Neuronal stem cell (in vitro differentiated cells): Measurements from ENCODE around the gene FGD2. TPM values are rescaled to one million over a fixed set of nuclear protein-coding genes. Genes with fewer than 3 reads are reported as not detected.
A peak's percentile ranks its signal among the peaks of the same experiment; 100 is the strongest.

Source experiments
- DNase-seq: peaks from one replicate; pipeline ENCODE4 v3.0.0-alpha.2; 2013; ENCODE audit warnings: low spot score
- H2AFZ ChIP-seq: one replicate; pipeline ENCODE4 v1.6.1; 2013; ENCODE audit warnings: mild to moderate bottlenecking, low read length, inconsistent platforms
- H2AK5ac ChIP-seq: 2 replicates; pipeline ENCODE4 v1.6.1; 2013; ENCODE audit warnings: low read depth, mild to moderate bottlenecking, inconsistent platforms, low read length, moderate library complexity, mixed read lengths
- H2BK120ac ChIP-seq: 2 replicates; pipeline ENCODE4 v1.6.1; 2013; ENCODE audit warnings: low read depth, mild to moderate bottlenecking, inconsistent platforms, low read length, moderate library complexity, mixed read lengths
- H2BK12ac ChIP-seq: one replicate; pipeline ENCODE4 v1.6.1; 2013; ENCODE audit warnings: low read length, inconsistent platforms
- H2BK15ac ChIP-seq: 2 replicates; pipeline ENCODE4 v1.6.1; 2013; ENCODE audit warnings: mild to moderate bottlenecking, low read length, inconsistent platforms, mixed read lengths
- H2BK5ac ChIP-seq: one replicate; pipeline ENCODE4 v1.6.1; 2013; ENCODE audit warnings: inconsistent platforms, mild to moderate bottlenecking, low read length, moderate library complexity
- H3K14ac ChIP-seq: one replicate; pipeline ENCODE4 v1.6.1; 2013; ENCODE audit warnings: low read length, inconsistent platforms
- H3K18ac ChIP-seq: 2 replicates; pipeline ENCODE4 v1.6.1; 2013; ENCODE audit warnings: low read length, inconsistent platforms
- H3K23ac ChIP-seq: 2 replicates; pipeline ENCODE4 v1.6.1; 2013; ENCODE audit warnings: low read depth, mild to moderate bottlenecking, mixed read lengths, low read length, inconsistent platforms; ENCODE audit not compliant: poor library complexity
- H3K27ac ChIP-seq: replicated peaks from 3 replicates; pipeline ENCODE4 v1.5.1; 2013; ENCODE audit warnings: low read length, inconsistent platforms
- H3K27me3 ChIP-seq, 3 experiments: 2 replicates each; pipeline ENCODE4 v1.6.1; 2013; ENCODE audit warnings: low read length in 3 of 3, mild to moderate bottlenecking in 2 of 3, inconsistent platforms in 1 of 3, low read depth in 1 of 3, mixed read lengths in 1 of 3, moderate library complexity in 1 of 3; ENCODE audit not compliant: control insufficient read depth in 3 of 3, insufficient read depth in 3 of 3
- H3K36me3 ChIP-seq, 2 donors: replicated peaks in 1 of 2; 2 replicates each; pipeline ENCODE4 v1.6.1; 2013; ENCODE audit warnings: low read length in 2 of 2; ENCODE audit not compliant: control insufficient read depth in 2 of 2, insufficient read depth in 2 of 2
- H3K4ac ChIP-seq: 2 replicates; pipeline ENCODE4 v1.6.1; 2013; ENCODE audit warnings: inconsistent platforms, mild to moderate bottlenecking, low read length, moderate library complexity
- H3K4me1 ChIP-seq, 2 donors: 1 replicate in 1 of 2; 2 replicates in 1 of 2; pipeline ENCODE4 v1.6.1; 2013; ENCODE audit warnings: low read length in 2 of 2, low read depth in 1 of 2; ENCODE audit not compliant: control insufficient read depth in 2 of 2, insufficient read depth in 1 of 2
- H3K4me2 ChIP-seq: one replicate; pipeline ENCODE4 v1.6.1; 2013; ENCODE audit warnings: mild to moderate bottlenecking, low read length, inconsistent platforms; ENCODE audit not compliant: insufficient read depth, poor library complexity, severe bottlenecking
- H3K4me3 ChIP-seq, 2 donors: 2 replicates each; pipeline ENCODE4 v1.5.1; 2013; ENCODE audit warnings: low read length in 2 of 2, mild to moderate bottlenecking in 2 of 2, inconsistent platforms in 1 of 2, moderate library complexity in 1 of 2
- H3K79me1 ChIP-seq: one replicate; pipeline ENCODE4 v1.6.1; 2013; ENCODE audit warnings: low read depth, mild to moderate bottlenecking, inconsistent platforms, low read length, moderate library complexity
- H3K9ac ChIP-seq: one replicate; pipeline ENCODE4 v1.6.1; 2013; ENCODE audit warnings: mild to moderate bottlenecking, low read depth, low read length, inconsistent platforms; ENCODE audit not compliant: poor library complexity
- H3K9me3 ChIP-seq, 2 donors: replicated peaks in 1 of 2; 2 replicates each; pipeline versions ENCODE3 to v1.6.1; 2013; ENCODE audit warnings: low read length in 2 of 2, mild to moderate bottlenecking in 2 of 2, inconsistent platforms in 1 of 2, low read depth in 1 of 2, mixed read lengths in 1 of 2, moderate library complexity in 1 of 2; ENCODE audit not compliant: control insufficient read depth in 2 of 2, insufficient read depth in 1 of 2
- H4K8ac ChIP-seq: one replicate; pipeline ENCODE4 v1.6.1; 2013; ENCODE audit warnings: low read depth, mild to moderate bottlenecking, inconsistent platforms, low read length, moderate library complexity
- H4K91ac ChIP-seq: one replicate; pipeline ENCODE4 v1.6.1; 2013; ENCODE audit warnings: low read length, low read depth, mild to moderate bottlenecking, inconsistent platforms; ENCODE audit not compliant: poor library complexity
- WGBS, 2 donors: extraction: QIAGEN DNeasy Blood & Tissue Kit; methylation state at CpG; one replicate each; pipeline ENCODE4 v1.1.7; 2013; ENCODE audit warnings: missing lambda C conversion rate in 2 of 2, mixed read lengths in 1 of 2; ENCODE audit not compliant: insufficient read length in 2 of 2, insufficient replicate concordance in 1 of 2; ENCODE audit errors: extremely low coverage in 2 of 2; 5-methylcytosine and 5-hydroxymethylcytosine counted together
- polyA plus RNA-seq, 2 experiments: library from polyadenylated mRNA; stranded (reverse); fragments of 200-250 nt; gene quantifications; one replicate each; pipeline ENCODE4 v1.2.3, GENCODE V29; 2013

FGD2 gene
- polyA plus RNA-seq (2013, experiment 1 of 2): 0.04 TPM
- 0.03 TPM for polyA plus RNA-seq (2013, experiment 2 of 2)

DNA sequence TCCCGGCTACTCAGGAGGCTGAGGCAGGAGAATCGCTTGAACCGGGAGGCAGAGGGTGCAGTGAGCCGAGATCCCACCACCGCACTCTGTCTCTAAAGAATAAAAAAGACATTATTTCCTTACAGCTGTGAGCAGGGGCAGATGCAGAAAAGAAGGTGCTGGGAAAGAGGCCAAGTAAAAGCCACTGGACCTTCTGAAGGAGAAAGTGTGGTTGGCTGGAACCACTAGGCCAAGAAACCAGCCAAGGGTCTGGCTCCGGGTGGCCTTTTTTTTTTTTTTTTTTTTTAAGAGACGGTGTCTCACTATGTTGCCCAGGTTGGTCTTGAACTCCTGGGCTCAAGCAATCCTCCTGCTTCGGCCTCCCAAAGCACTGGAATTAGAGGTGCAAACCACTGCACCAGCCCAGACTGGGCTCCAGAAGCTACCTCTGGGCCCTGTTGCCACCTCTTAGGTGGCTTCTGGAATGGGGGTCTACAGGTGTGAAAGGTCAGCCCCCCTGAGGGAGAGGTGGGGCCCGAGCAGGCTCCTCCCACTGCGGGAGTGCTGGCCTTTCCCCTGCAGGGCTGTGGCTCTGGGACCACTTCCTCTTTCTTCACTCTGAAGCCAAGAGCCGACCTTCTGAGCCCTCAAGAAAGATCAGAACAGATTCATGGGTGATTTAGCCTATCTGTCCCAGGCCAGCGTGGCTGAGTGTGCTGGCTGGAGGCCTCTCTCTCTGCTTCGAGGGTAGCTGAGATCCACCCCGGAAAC is at the start of gene FGD2:
Gene FGD2, plus strand, starts transcription at position 595 of the 750 bp plus-strand sequence. CDS start 163 bp downstream, outside the sequence.
- no peak within 1 kb of the TSS for H3K4me3 ChIP-seq
- no peaks in the 10 kb centered on the region for H3K79me1 ChIP-seq
- H3K27me3 ChIP-seq: peaks cover 0 to 40% (median 0%) of the 10 kb centered on the region in 3 experiments
- no peak within 1 kb of the TSS for H2BK5ac ChIP-seq
- H2AFZ ChIP-seq: no peak within 1 kb of the TSS
- H4K91ac ChIP-seq: no peak within 1 kb of the TSS
- WGBS, 2 donors: no CpG with 5 or more reads among the region's 14 CpGs
- H3K23ac ChIP-seq: peak within 1 kb of the TSS; percentile 18
- peak within 1 kb of the TSS; percentile 33 for H2BK15ac ChIP-seq
- H4K8ac ChIP-seq: no peak within 1 kb of the TSS
- H3K18ac ChIP-seq: peak within 1 kb of the TSS; percentile 40
- no peaks in the 10 kb centered on the region for H3K36me3 ChIP-seq
- no peak within 1 kb of the TSS for H2BK120ac ChIP-seq
- no peak within 1 kb of the TSS for H3K27ac ChIP-seq
- H2BK12ac ChIP-seq: no peak within 1 kb of the TSS
- no peak for DNase-seq
- H3K4me1 ChIP-seq: no peaks in the 10 kb centered on the region
- no peak within 1 kb of the TSS for H3K4ac ChIP-seq
- peak within 1 kb of the TSS; percentile 74 for H2AK5ac ChIP-seq
- no peaks in the 10 kb centered on the region for H3K9me3 ChIP-seq
- no peak within 1 kb of the TSS for H3K14ac ChIP-seq
- H3K4me2 ChIP-seq: no peak within 1 kb of the TSS
- peak within 1 kb of the TSS; percentile 15 for H3K9ac ChIP-seq

GRCh38 chr6:36955671-36956445 is 49.6 kb upstream of the FGD2 start:
- no peaks in the 10 kb centered on the region for H3K9me3 ChIP-seq
- H3K27ac ChIP-seq: no peak overlapping the region
- no CpG with 5 or more reads among the region's 9 CpGs for WGBS, 2 donors
- H3K79me1 ChIP-seq: no peaks in the 10 kb centered on the region
- no peak overlapping the region for H4K91ac ChIP-seq
- no peak overlapping the region for H3K18ac ChIP-seq
- no peak overlapping the region for H3K4me2 ChIP-seq
- no peak overlapping the region for H2BK15ac ChIP-seq
- H2BK120ac ChIP-seq: no peak overlapping the region
- no peak for DNase-seq
- no peak overlapping the region for H3K9ac ChIP-seq
- H3K4me3 ChIP-seq: no peak overlapping the region
- no peak overlapping the region for H2BK12ac ChIP-seq
- no peak overlapping the region for H2BK5ac ChIP-seq
- no peak overlapping the region for H2AFZ ChIP-seq
- no peak overlapping the region for H3K14ac ChIP-seq
- no peak overlapping the region for H3K4ac ChIP-seq
- no peaks in the 10 kb centered on the region for H3K36me3 ChIP-seq
- H3K4me1 ChIP-seq: peaks cover 0 to 2% of the 10 kb centered on the region in 2 donors
- no peak overlapping the region for H4K8ac ChIP-seq
- H3K27me3 ChIP-seq: peaks cover 0 to 27% (median 0%) of the 10 kb centered on the region in 3 experiments
- no peak overlapping the region for H2AK5ac ChIP-seq
- no peak overlapping the region for H3K23ac ChIP-seq

DNA sequence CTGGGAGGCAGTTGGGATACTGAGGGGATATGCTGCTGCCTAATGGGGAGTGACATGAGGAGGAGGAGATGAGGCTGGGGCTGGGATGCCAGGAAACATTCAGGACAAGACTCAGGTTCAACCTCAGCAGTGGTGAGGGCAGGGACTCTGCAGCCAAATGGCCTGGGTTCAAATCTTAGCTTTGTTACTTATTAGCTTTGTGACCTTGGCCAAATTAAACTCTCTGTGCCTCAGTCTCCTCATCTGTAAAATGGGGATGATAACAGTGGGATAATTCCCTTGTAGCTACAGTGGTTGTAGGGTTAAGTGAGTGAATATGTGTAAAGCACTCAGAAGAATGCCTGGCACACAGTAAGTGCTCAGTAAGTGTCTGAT is 49.0 kb upstream of the FGD2 start:
- Histone ChIP-seq H3K4ac (no peak overlapping the region), H3K18ac (no peak overlapping the region), H3K14ac (no peak overlapping the region), H3K4me3 (no peak overlapping the region), H3K4me2 (no peak overlapping the region), H2AK5ac (no peak overlapping the region), H3K23ac (no peak overlapping the region), H3K79me1 (no peaks in the 10 kb centered on the region), H2BK120ac (no peak overlapping the region), H3K27ac (no peak overlapping the region), H3K9ac (no peak overlapping the region), H4K91ac (no peak overlapping the region), H3K9me3 (no peaks in the 10 kb centered on the region), H2BK12ac (no peak overlapping the region), H3K36me3 (no peaks in the 10 kb centered on the region), H2BK5ac (no peak overlapping the region), H3K27me3 (peaks cover 0 to 27% (median 0%) of the 10 kb centered on the region in 3 experiments), H2AFZ (no peak overlapping the region), H3K4me1 (peaks cover 0 to 2% of the 10 kb centered on the region in 2 donors), H2BK15ac (no peak overlapping the region), H4K8ac (no peak overlapping the region)
- DNase-seq: no peak

GRCh38 chr6:36957773-36958271 is 47.6 kb upstream of the FGD2 start:
- Histone ChIP-seq H3K4me3 (no peak overlapping the region), H3K4me2 (no peak overlapping the region), H2AFZ (no peak overlapping the region), H3K9ac (no peak overlapping the region), H2BK120ac (no peak overlapping the region), H3K14ac (no peak overlapping the region), H3K27ac (no peak overlapping the region), H4K8ac (no peak overlapping the region), H3K79me1 (no peaks in the 10 kb centered on the region), H2AK5ac (no peak overlapping the region), H3K23ac (no peak overlapping the region), H2BK12ac (no peak overlapping the region), H2BK15ac (no peak overlapping the region), H3K27me3 (peaks cover 0 to 27% (median 0%) of the 10 kb centered on the region in 3 experiments), H3K4me1 (peaks cover 0 to 2% of the 10 kb centered on the region in 2 donors), H3K4ac (no peak overlapping the region), H3K36me3 (no peaks in the 10 kb centered on the region), H2BK5ac (no peak overlapping the region), H4K91ac (no peak overlapping the region), H3K9me3 (no peaks in the 10 kb centered on the region), H3K18ac (no peak overlapping the region)
- no CpG with 5 or more reads among the region's 9 CpGs for WGBS, 2 donors
- no peak for DNase-seq
